NB4 (cell line): ENCODE measurements around the gene MED13L.
A peak's percentile ranks its signal among the peaks of the same experiment; 100 is the strongest.

Source experiments
- DNase-seq: peaks from one replicate; pipeline ENCODE4 v3.0.0; 2010; ENCODE audit warnings: low read depth
- H3K4me3 ChIP-seq: one replicate; pipeline ENCODE4 v1.5.1; 2011; ENCODE audit warnings: mild to moderate bottlenecking, low read depth, low read length, moderate library complexity
- MYC ChIP-seq: IDR thresholded peaks from 2 replicates; pipeline ENCODE4 v1.6.1; 2011; ENCODE audit warnings: low read depth, low read length
- POLR2A ChIP-seq: IDR thresholded peaks from 2 replicates; pipeline ENCODE4 v1.6.1; 2011; ENCODE audit warnings: mild to moderate bottlenecking; ENCODE audit not compliant: insufficient read length; ENCODE audit errors: extremely low read depth
- TF ChIP-seq, protein P1 (sequence below): IDR thresholded peaks from one replicate; pipeline ENCODE4 v1.5.1; 2012; ENCODE audit warnings: low read depth, low read length
- TF ChIP-seq, protein P2 (sequence below): IDR thresholded peaks from 2 replicates; pipeline ENCODE4 v1.6.1; 2011; ENCODE audit warnings: low read depth, low read length

Gene MED13L

DNA sequence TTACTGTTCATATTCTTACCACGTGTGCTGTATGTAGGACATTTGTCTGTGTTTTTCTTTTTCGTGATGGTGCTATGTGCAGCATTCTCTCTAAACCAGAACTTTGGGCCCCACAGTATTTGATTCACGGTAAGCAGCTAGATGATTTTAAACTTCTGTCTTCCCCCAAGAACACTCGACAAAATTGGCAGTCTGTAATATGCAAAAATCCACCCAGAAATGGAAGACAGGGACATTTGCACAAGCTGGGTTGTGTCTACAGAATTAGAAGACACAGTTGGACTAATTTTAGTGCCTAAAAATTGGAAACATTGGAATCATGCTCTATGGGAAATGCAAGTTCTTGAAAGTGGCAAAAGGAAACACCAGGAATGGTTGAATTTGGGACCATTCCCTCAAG is 24.1 kb upstream of the MED13L start:
- DNase-seq, result no peak
- no peak overlapping the region for H3K4me3 ChIP-seq
- TF ChIP-seq POLR2A (no peak), MYC (no peak)
- TF ChIP-seq, protein P1, sequence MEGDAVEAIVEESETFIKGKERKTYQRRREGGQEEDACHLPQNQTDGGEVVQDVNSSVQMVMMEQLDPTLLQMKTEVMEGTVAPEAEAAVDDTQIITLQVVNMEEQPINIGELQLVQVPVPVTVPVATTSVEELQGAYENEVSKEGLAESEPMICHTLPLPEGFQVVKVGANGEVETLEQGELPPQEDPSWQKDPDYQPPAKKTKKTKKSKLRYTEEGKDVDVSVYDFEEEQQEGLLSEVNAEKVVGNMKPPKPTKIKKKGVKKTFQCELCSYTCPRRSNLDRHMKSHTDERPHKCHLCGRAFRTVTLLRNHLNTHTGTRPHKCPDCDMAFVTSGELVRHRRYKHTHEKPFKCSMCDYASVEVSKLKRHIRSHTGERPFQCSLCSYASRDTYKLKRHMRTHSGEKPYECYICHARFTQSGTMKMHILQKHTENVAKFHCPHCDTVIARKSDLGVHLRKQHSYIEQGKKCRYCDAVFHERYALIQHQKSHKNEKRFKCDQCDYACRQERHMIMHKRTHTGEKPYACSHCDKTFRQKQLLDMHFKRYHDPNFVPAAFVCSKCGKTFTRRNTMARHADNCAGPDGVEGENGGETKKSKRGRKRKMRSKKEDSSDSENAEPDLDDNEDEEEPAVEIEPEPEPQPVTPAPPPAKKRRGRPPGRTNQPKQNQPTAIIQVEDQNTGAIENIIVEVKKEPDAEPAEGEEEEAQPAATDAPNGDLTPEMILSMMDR, result no peak
- TF ChIP-seq, protein P2, sequence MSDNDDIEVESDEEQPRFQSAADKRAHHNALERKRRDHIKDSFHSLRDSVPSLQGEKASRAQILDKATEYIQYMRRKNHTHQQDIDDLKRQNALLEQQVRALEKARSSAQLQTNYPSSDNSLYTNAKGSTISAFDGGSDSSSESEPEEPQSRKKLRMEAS, result no peak

DNA sequence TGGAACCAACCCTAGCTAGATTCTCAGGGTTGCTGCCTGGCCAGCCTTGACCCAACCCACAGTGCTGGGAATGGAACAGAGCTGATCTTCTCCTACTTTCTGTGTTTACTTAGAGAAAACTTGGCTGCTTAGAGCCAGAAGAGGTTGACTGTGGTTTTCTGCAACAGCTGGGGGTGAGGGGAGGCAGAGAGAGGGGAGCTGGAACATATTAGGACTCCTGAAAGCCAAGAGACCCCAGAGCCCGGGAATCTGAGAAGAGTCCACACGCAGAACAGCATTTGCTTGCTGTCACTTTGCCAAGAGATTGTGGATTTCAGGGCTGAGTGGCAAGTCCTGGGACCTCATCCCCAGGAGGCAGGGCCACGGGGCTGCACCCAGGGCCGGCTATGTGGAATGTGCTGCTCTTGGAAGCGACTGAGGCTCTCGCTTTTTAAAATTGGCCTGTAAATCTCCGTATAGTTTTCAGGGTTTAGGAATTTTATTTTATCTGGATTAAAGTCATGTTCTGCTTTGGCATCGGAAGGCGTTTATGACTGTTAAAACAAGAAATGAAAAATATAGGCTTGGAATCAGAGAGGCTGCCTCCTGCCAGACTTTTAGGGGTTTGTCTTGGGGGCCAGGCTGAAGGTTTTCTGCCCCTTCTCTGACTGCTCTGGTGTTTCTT is 22.3 kb upstream of the MED13L start:
- H3K4me3 ChIP-seq, result no peak overlapping the region
- TF ChIP-seq, protein P2, result no peak
- TF ChIP-seq, protein P1, result no peak
- no peak for TF ChIP-seq MYC
- TF ChIP-seq POLR2A, result no peak
- DNase-seq, result no peak

DNA sequence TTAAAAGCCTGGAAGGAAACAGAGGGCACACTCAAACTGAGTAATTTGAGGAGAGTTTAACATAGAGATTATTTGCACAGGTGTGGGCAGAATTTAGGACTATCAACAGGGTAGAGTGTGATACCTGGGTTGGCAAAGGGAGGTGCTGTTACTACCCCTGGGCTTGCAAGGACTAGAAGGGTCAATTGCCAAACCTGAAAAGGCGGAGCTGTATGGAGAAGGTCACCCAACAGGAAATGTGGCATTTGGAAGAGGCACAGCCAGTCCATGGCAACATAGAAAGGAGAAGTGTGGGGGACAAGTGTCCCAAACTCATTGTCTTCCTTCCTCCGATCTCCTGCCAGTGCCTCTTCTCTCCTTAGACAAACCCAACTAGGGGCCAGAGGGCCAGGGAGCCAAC is 21.6 kb upstream of the MED13L start:
- TF ChIP-seq, protein P1, result peak; percentile 8
- TF ChIP-seq, protein P2, result 0 out of 2 replicates have a peak, but pooled peaks have one; percentile 15
- no peak for TF ChIP-seq MYC
- no peak overlapping the region for H3K4me3 ChIP-seq
- peak; percentile 75 for DNase-seq

DNA sequence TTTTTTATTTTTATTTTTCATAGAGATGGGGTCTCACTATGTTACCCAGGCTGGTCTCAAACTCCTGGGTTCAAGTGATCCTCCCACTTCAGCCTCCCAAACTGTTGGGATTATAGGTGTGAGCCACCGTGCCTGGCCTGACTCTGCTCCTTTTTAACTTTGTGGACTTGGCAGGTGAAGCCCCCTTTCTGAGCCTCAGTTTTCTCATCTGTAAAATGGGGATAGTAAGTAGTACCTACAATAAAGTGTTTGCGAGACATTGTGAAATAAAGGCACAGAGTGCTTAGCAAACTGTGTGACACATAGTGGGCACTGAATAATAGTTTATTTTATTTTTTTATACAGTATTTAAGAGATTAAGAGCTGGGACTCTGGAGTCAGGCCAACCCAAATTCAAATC is 21.1 kb upstream of the MED13L start:
- H3K4me3 ChIP-seq, result no peak overlapping the region
- TF ChIP-seq POLR2A (no peak), MYC (no peak)
- TF ChIP-seq, protein P1, result no peak
- TF ChIP-seq, protein P2, result no peak
- DNase-seq, result no peak

DNA sequence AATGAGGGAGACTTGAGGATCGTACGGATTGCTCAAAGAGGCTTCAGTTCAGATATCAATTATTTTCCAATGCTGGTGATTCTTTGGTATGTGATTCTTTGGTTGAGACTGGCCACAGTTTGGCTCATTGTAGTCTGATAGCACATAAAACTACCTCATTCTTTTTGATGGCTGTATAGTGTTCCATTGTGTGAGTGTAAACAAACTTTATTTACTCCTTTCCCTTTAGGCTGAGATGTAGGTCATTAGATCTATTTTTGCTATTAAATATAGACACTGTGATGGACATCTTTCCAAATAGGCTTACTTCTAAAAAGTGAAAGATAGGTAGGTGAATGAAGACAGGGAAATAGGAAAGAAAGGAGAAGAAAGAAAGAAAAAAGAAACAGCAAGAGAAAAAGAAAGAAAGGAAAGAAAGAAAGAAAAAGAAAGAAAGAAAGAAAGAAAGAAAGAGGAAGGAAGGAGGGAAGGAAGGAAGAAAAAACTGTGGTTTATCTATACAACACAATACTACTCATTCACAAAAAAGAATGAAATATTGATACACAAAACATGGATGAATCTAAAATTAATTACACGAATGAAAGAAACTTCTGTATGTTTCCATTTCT is 19.8 kb upstream of the MED13L start:
- TF ChIP-seq MYC, result no peak
- TF ChIP-seq, protein P2, result no peak
- TF ChIP-seq, protein P1, result no peak
- TF ChIP-seq POLR2A, result no peak
- DNase-seq, result no peak
- no peak overlapping the region for H3K4me3 ChIP-seq
